HG03460 (cell line): ENCODE measurements around the gene MAP3K5.
"Not testable (repeated sequence)": the region's sequence is repeated elsewhere in the genome, so short reads cannot be mapped to it uniquely, and the experiment has no call there.

ENCODE experiments used
- ATAC-seq: cut with Tn5 transposase; IDR thresholded peaks from one replicate; pipeline ENCODE4 v1.9.1; 2021; ENCODE audit not compliant: unreplicated experiment

Gene MAP3K5

DNA sequence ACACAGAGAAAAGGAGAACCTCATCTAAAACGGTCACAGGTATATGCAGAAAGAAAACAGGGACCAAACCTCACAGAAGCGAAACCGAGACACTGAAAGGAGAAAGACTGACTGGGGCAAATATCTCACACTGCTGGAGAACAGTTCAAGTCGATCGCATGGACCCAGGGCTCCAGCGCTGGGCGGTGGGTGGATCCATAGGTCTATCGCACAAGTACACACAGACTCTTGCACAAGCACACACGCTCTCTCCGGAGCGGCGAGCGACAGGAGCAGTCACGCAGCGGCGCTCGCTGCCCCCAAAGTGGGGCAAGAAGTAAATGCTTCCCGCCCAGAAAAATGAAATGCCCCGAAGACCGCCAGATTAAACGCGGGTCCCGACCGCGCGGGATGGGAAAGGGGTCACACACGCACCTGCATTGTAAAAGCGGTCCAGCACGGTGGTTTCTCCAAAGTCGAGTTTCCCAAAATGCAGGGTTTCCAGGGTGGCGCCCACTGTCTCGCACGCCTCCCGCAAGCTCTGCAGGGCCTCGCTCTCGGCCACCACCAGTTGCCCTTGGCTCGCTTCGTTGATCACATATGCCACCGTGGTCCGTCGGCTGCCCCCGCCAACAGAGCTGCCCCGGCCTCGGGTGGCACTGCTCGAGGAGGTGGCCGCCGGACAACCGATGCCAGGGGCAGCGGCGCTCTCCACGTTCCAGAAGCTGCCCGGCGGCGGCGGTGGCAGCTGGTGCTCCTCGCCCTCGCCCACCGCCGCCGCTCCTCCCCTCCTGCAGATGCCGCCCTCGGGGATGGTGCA, 782 bp downstream of the MAP3K5 start:
- ATAC-seq: peak; percentile 34

GRCh38 chr6:136790411-136791295, 1.6 kb downstream of the MAP3K5 start:
- no peak for ATAC-seq

DNA sequence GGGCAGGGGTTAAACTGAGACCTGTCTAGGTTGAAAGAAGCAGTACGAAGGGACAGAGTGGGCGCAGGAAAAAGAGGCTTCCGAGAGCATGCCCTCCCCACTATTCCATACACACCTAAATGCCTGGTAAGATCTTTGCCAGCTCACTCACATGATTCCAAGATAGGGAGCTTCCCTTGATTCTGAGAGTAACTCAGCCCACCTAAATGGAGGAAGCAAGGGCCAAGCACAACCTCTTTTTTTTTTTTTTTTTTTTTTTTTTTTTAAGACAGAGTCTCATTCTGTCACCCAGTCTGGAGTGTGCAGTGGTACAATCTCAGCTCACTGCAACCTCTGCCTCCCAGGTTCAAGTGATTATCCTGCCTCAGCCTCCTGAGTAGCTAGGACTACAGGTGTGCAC, 2.8 kb downstream of the MAP3K5 start:
- not testable (repeated sequence) for ATAC-seq

DNA sequence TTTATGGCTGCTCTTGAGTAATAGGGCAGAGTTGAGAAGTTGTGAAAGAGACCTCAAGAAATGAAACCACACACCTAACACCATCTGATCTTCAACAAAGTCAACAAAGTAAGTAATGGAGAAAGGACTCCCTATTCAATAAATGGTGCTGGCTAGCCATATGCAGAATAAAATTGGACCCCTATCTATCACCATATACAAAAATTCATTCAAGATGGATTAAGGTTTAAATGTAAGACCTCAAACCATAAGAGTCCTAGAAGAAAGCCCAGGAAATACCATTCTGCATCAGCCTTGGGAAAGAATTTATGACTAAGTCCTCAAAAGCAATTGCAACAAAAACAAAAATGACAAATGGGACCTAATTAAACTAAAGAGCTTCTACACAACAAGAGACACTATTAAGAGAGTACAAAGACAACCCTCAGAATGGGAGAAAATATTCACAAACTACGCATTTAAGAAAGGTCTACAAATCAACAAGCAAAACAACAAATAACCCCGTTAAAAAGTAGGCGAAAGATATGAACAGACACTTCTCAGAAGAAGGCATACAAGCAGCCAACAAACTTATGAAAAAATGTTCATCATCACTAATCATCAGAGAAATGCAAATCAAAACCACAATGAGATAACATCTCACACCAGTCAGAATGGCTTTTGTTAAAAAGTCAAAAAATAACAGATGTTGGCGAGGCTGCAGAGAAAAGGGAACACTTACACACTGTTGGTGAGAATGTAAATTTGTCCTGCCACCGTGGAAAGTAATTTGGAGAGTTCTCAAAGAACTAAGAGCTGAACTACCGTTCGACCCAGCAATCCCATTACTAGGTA, 4.0 kb downstream of the MAP3K5 start:
- no peak for ATAC-seq

DNA sequence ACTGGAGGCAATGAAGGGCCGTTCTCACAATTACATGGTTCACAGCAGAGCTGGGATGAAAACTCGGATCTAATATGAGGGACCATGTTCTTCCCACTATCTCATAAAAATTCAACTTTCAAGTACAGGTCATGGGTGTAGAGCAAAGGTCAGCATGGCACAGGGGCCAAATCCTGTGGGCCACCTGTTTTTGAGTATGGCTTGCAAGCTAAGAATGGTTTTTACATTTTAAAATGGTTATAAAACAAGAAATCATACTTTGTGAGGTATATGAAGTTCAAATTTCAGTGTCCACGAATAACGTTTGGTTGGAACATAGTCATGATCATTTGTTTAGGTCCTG, 4.6 kb downstream of the MAP3K5 start:
- no peak for ATAC-seq

GRCh38 chr6:136786658-136787057, 5.6 kb downstream of the MAP3K5 start:
- ATAC-seq: no peak

- ATAC-seq: no peak
Measured at GRCh38 chr6:136784910-136785746, 7.1 kb downstream of the MAP3K5 start.

- no peak for ATAC-seq
Measured at GRCh38 chr6:136784271-136784664, 8.0 kb downstream of the MAP3K5 start.

DNA sequence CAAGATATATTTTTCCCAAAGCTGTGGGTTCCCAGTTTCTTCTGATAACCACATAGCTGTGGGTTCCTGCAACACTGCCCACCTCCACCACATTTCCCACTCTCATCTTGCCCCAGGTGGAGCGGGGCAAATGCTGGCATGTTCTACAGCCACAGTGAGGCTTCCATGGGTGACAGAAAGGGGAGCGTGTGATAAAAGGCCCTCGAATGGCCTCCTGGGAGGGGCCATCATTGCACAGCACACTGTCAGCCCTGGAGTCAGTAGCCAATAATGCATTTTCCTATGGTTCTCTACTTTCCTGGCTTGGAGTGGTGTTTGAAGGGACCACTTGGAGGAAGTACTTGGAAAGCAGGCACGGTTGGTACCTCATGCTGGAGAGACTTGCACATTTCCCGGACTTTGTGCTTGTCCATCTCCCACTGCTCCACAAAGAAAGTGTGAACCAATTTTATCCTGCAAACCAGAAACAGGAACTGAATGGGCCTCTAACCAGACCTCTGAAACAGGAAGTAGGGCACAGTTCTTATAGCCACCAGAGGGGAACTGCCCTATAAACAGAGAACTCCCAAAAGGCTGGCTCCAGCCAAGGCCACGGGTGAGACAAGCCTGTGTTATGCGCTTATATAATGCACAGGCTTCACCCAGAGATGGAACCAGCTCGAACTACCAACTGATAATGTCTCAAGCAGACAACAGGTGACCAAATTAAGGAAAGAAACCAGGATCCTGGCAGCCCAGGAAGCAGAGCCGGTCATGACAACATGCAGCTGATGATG, 8.6 kb downstream of the MAP3K5 start:
- ATAC-seq: peak; percentile 68

DNA sequence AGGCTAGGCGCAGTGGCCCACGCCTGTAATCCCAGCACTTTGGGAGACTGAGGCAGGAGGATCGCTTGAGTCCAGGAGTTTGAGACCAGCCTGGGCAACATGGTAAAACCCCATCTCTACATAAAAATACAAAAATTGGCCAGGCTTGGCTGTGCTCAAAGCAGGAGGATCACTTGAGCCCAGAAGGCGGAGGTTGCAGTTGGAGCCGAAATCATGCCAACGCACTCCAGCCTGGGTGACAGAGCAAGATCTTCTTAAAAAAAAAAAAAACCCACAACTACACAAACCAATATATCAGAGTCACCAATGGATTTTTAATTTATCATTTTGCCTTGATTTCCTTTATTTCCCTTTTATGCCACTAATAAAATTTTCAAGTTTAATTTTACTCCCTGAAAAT, 9.3 kb downstream of the MAP3K5 start:
- ATAC-seq: no peak

DNA sequence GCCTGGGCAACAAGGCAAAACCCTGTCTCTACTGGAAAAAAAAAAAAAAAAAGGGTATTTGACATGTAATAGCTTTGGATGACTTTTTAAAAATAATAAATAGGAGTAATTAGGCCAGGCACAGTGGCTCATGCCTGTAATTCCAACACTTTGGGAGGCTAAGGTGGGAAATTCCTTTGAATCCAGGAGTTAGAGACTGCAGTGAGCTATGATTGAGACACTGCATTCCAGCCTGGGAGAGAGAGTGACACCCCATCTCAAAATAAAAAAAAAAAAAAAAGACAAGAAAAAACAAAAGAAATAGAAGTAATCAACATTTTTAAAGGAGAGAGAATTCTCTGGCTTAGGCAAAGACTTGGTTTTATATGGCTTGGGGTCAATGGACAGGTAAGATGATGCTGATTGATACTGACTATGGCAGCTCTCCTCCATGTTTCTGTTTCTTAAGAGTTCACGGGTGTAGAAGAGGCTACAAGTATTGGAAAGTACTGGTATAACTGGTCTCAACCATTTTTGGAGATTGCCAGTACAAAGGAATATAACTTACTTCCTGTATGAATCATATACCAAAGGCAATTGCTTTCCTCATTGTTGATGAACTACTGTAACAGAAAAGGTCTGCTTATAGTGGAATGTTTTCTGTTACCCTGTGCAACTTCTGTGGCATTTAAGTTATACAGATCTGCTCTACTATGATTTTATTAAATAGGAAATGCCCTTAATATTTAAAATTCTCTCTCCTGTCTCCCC, 10.1 kb downstream of the MAP3K5 start:
- no peak for ATAC-seq

- ATAC-seq: no peak
Measured at GRCh38 chr6:136780972-136781371, 11.3 kb downstream of the MAP3K5 start.

DNA sequence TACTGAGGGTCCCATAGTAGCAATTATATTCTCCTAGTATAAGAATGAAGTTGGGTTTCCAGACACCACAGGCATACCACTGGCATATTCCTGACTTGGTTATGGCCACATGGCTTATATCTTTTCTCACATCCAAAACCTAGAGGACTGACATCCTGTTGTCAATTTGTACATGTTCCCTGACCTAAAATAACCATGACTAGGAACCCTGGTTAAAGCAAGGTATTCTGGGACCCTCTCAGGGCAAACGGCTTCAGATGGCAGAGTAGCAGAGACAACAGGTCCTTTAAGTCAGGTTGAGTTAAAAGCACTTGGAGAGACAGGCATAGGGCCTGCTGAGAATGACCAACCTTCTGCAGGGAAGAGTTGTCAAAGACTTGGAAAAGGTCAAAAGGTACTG, 12.6 kb downstream of the MAP3K5 start:
- ATAC-seq: no peak

DNA sequence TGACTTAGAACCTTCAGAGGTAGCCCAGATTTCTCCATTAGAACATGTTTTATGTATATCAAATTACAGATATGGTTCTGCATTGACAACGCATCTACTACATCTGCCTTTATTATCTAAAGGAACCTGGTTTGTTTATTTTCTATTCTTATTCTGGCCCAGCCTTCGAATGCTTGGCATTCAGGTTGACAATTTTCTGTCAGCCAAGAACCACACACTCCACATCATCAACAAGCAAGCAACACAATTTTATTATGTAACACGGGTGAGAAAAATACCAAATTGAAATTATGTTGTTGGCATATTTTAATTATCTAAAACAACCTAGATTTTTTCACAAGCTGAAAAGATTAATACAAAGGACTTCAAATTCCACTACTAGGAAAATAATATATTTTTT, 14.6 kb downstream of the MAP3K5 start:
- no peak for ATAC-seq

DNA sequence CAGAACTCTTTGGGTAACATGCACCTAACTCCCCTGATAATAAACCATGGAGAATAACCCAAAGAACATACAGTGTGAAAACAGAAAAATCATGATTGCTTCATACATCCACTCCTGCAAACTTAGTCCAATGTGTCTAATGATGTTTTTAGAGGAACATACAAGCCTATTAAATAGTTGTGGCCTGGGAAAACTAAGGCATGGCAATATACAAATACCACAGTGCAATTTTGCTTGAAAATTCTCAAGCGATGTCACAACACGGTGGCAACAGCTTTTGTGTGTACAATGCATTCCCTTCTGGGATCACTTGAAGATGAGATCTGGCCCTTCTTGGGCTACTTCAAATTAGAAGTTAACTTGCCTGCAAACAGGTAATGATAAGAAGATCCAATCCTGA, 16.7 kb downstream of the MAP3K5 start:
- ATAC-seq: no peak

GRCh38 chr6:136775081-136775480, 17.2 kb downstream of the MAP3K5 start:
- ATAC-seq: no peak

GRCh38 chr6:136774228-136775041, 17.8 kb downstream of the MAP3K5 start:
- no peak for ATAC-seq

GRCh38 chr6:136773473-136773796, 18.8 kb downstream of the MAP3K5 start:
- ATAC-seq: no peak
